GM10248 (cell line): ENCODE measurements around the gene ARPC5L.
"Not testable (repeated sequence)": the region's sequence is repeated elsewhere in the genome, so short reads cannot be mapped to it uniquely, and the experiment has no call there.

Experiments
- CTCF ChIA-PET: fragments of 300-600 bp; sonication (Branson Sonifier 250); formaldehyde crosslinking; extraction: SDS; loops from one replicate; lab custom pipeline; 2021; ENCODE audit warnings: antibody characterized with exemption; lab: Yijun Ruan, JAX
- POLR2A ChIA-PET: fragments of 350-650 bp; sonication (Branson Sonifier 250); formaldehyde crosslinking; extraction: SDS; loops from one replicate; lab custom pipeline; 2020; ENCODE audit warnings: antibody characterized with exemption; lab: Yijun Ruan, JAX
- DNase-seq: peaks from one replicate; pipeline ENCODE4 v3.0.0; 2012; ENCODE audit errors: extremely low spot score
- TF ChIP-seq, protein P1 (sequence below): IDR thresholded peaks from 2 replicates; pipeline ENCODE4 v1.5.1; 2012; ENCODE audit warnings: mild to moderate bottlenecking, low read depth; ENCODE audit errors: extremely low read depth, missing control alignments, control extremely low read depth

ARPC5L gene

DNA sequence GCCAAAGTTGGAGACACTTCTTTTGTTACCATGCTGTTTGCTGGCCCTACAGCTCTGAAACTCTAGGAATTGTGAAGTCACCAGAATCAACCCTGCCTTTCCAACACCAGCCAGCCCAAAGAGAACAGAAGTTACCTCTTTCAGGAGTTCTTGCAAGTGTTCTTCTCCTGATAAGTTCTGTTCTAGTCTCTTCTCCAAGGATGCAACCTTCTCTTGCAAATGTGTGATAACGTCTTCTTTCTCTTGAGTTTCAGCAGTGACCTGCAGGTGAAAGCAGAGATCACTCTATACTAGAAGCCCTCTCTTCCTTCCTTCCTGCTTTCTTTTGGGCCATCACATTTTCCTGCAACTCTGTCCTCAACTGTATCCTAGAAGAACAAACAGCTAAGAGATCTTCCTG, 49.8 kb downstream of the ARPC5L start:
- TF ChIP-seq, protein P1, sequence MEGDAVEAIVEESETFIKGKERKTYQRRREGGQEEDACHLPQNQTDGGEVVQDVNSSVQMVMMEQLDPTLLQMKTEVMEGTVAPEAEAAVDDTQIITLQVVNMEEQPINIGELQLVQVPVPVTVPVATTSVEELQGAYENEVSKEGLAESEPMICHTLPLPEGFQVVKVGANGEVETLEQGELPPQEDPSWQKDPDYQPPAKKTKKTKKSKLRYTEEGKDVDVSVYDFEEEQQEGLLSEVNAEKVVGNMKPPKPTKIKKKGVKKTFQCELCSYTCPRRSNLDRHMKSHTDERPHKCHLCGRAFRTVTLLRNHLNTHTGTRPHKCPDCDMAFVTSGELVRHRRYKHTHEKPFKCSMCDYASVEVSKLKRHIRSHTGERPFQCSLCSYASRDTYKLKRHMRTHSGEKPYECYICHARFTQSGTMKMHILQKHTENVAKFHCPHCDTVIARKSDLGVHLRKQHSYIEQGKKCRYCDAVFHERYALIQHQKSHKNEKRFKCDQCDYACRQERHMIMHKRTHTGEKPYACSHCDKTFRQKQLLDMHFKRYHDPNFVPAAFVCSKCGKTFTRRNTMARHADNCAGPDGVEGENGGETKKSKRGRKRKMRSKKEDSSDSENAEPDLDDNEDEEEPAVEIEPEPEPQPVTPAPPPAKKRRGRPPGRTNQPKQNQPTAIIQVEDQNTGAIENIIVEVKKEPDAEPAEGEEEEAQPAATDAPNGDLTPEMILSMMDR: no peak
- DNase-seq: no peak
- ChIA-PET CTCF (interaction anchor here (0.9 to 1.7 kb wide), 4 partner anchors 9 to 232 kb away, joined by 3 to 5 read pairs (median 4); partner anchors contain the start of gene SCAI), POLR2A (no interaction called here)

DNA sequence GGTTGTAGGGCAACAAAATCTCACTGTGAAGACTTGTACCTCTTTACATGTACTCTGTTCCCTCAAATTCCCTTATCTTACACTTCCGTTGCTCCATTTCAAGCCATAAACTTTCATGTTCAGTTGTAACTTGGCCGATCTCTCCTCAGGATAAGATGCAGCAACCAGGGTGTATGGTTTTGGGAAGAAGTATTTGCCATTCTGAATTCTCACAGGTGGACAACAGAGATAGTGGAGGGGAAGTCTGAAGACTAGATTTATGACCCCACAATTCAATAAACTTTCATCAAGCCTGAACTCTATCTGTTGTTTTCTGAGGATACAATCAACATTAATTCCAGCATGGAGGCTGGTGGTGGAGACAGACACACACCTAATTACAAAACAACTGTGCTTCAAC, 51.4 kb downstream of the ARPC5L start:
- POLR2A ChIA-PET: no interaction called here
- no peak for DNase-seq
- CTCF ChIA-PET: no interaction called here
- TF ChIP-seq, protein P1: no peak

DNA sequence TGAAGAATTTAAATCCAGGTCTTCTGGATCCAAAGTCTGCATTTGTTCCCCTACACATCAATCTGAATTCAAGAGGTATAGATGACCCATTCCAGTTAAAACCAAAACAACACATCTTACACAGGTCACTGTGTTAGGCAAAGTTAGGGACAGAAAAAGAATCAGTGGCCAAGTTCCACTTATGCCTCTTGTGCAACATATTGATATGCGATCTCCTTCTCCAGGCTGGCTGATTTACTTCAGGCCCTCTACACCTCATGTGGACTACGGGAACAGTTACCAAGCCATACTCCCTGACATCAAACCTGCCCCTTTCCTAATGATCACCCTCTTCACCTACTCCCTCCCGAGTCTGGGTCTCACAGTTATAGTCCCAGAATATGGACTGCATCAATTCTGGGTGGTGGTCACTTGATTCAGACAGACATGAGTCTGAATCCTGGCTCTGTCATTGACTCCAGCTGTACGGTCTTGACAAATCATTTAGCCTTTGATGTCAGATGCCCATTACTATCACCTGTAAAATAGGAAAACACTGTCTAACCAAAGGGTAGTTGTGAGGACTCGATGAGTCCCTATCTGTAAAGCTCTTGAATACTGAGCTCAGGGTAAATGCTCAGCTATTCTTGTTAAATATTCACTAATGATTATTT, 52.9 kb downstream of the ARPC5L start:
- POLR2A ChIA-PET: no interaction called here
- CTCF ChIA-PET: no interaction called here
- TF ChIP-seq, protein P1: no peak

DNA sequence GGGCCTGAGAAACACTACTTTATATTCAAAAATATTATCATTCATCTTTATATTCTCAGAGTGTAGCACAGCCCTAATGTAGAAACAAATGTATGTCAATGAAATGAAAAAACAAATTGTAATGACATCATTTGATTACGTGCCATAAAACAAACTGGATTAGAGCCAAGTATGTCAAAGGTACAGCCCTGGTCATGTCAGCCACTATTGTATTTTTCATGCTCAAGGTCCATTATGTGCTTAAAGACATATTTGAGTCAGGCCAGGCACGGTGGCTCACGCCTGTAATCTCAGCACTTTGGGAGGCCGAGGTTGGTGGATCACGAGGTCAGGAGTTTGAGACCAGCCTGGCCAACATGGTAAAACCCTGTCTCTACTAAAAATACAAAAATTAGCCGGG, 58.5 kb downstream of the ARPC5L start:
- DNase-seq, POLR2A ChIA-PET: not testable (repeated sequence)
- CTCF ChIA-PET: interaction anchor here (1.3 to 2.4 kb wide), 3 partner anchors 9 to 13 kb away, joined by 3 to 12 read pairs (median 4); no protein-coding TSS in a partner anchor

More for the DNA sequence above, 52.9 kb downstream of the ARPC5L start:
- DNase-seq: no peak
